GM18867 (cell line): ENCODE results near the gene TRIM44.
"Not testable (repeated sequence)": the region's sequence is repeated elsewhere in the genome, so short reads cannot be mapped to it uniquely, and the experiment has no call there.

ENCODE experiments used
- ATAC-seq: cut with Tn5 transposase; IDR thresholded peaks from one replicate; pipeline ENCODE4 v1.9.1; 2021; ENCODE audit warnings: mild to moderate bottlenecking, moderate library complexity; ENCODE audit not compliant: unreplicated experiment

TRIM44 gene

DNA sequence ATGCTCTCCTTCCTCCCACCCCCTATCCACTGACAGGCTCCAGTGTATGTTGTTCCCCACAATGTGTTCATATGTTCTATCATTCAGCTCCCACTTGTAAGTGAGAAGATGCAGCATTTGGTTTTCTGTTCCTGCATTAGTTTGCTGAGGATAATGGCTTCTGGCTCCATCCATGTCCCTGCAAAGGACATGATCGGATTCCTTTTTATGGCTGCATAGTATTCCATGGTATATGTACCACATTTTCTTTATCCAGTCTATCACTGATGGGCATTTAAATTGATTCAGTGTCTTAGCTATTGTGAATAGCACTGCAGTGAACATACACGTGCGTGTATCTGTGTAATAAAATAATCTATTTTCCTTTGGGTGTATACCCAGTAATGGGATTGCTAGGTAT, 5.8 kb downstream of the TRIM44 start:
- ATAC-seq: not testable (repeated sequence)

DNA sequence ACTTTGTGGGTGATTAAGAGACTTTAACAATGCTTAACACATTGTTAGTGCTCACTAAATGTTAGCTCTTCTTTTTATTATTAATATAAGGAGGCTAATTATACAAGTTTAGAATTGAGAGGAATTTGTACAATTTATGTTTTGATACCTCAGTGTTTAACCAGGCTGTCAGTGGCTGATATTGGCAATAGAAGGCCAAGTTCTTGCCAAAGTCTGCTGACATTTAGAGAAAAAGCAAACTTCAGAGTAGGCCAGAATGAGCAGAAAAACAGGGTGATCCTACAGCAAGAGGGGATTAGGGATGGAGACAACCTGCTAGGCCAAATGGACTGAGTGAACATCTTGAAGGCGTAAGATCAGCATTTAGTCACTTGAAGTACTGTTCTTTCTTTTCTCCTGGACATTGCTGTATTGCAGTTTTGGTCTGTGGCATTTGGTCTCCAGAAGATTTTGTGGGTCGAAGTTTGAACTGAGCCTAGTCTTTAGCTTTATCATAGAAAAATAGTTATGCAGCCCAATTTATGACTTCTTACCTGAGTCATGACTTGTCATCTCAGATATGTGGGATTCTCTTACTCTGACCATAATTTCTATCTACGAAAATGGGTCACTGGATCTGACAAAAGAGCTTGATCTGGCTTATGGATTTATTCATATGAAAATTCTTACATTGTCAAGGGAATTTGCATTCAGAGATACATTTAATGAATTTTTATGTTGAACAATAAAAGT, 9.0 kb downstream of the TRIM44 start:
- no peak for ATAC-seq

DNA sequence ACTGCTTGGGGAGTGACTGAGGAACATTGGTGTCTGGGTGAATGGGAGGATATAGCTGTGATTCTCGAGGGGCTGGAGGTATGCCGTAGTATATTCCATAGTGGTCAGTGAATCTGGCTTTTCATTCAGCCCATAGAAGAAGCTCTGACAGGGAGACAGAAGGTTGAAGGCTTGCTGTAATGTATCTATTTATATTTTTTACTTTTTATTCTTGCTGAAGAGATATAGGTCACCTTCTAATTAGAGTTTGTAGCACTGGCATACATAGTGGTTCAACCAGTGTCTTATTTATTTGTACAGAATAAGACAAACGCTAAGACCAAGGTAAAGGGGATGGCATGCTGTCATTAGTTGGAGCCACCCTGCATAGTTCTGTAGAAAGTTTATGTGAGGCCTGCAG, 10.0 kb downstream of the TRIM44 start:
- no peak for ATAC-seq

DNA sequence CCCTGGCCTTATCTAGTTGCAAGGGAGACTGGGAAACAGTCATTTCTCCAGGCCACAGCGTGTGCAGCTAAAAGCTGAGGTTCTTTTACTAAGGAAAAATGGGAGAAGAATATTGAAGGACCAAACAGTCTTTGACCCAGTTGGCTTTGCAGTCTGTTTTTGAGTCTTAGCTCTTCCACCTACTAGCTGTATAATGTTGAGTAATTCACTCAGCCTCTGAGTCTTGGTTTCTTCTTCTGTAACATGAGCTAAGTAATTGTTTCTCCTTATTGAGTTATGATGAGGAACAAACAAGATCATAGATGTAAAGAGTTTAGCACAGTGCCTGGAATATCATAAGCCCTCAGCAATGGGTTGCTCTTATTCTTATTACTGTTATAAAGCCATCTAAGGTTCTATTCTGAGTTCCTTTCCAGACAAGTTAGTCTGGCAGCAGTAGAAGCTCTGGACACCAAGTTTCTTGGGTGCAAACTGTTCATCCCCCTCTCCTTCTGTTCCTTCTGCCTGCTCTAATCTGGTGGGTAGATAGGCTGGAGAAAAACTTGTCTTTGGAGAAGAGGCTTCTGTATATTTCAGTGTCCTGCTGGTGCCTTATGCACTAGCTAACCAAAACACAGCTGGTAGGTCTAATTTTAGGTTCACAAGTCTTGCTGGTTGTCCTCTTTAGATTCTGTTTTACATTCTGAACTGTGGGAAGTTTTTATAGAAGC, 13.5 kb downstream of the TRIM44 start:
- ATAC-seq: peak; percentile 70

DNA sequence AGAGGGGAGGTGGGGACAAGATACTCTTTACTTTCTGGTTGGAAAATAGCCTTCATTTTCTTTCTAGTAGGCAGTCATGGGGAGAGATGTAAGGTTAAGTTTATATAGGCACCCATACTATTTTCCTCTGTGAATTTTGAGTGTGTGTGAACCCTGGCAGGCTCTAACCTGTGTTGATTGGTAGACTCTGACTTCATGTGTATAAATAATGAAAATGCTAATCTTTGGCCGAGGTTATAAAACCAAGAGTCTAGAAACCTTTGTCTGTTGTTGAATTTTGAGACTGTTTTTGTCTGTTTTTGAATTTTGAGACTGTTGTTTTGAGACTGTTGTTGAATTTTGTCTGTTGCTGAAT, 14.0 kb downstream of the TRIM44 start:
- ATAC-seq: peak; percentile 29

DNA sequence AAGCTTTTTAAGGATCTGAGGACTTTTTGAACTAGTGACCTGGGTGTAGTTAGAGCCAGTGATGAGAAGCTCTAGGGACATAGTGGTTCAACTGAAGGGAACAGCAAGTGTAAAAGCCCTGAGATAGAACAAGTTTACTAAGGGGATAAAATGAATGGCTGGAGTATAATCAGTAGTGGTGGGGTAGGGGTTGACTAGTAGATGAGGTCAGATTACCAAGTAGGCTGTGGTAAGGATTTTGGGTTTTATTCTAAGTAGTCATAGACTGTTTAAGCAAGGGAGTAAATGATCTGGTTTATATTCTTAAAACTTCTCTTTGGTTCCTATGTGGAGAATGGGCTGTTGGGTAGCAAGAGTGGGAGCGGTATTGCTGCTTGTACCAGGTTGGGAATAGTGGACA, 15.3 kb downstream of the TRIM44 start:
- no peak for ATAC-seq

DNA sequence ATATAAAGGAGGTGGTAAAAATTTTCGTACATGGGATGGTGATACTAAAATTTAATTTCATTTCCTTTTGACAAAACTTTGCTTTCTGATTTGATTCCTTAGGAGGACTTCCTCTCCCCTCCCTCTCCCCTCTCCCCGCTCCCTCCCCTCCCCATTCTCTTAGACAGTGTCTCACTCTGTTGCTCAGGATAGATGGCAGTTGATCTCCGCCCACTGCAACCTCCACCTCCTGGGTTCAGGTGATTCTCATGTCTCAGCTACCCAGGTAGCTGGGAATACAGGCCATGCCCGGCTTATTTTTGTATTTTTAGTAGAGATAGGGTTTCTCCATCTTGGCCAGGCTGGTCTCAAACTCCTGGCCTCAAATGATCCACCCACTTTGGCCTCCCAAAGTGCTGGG, 15.9 kb downstream of the TRIM44 start:
- no peak for ATAC-seq

DNA sequence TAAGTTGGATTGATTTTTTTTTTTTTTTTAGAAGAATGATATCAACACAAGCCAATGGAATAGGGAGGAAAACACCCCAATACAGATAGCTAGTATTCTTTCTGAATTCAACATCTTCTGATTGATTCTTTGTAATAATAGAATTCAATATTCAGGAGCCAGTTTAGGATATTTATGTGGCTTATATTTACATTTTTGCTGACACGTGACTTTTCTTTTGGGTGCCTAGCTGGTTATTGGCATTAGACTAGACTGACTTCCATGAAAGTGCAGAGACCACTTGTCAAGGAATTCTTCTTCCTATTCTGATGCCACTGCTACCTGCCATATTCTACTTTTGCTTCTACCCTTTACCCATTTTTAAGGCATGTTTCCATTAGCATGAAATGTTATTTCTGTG, 16.4 kb downstream of the TRIM44 start:
- no peak for ATAC-seq

DNA sequence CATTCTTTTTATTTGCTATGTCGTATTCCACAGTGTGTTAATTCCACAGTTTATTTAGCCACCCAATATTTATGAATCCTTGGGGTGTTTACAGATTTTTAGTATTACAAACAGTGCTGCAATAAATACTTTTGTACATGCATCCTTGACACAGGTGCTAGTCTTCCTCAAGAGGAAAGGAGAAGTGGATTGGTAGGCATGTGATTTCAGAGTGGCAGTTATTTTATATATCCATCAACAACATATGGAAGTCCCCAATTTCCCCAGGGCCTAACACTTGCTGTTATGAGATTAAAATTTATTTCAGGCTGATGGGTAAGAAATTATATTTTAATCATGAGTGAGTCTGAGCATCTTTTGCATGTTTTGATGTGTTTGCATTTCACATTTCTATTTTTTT, 17.9 kb downstream of the TRIM44 start:
- ATAC-seq: no peak

DNA sequence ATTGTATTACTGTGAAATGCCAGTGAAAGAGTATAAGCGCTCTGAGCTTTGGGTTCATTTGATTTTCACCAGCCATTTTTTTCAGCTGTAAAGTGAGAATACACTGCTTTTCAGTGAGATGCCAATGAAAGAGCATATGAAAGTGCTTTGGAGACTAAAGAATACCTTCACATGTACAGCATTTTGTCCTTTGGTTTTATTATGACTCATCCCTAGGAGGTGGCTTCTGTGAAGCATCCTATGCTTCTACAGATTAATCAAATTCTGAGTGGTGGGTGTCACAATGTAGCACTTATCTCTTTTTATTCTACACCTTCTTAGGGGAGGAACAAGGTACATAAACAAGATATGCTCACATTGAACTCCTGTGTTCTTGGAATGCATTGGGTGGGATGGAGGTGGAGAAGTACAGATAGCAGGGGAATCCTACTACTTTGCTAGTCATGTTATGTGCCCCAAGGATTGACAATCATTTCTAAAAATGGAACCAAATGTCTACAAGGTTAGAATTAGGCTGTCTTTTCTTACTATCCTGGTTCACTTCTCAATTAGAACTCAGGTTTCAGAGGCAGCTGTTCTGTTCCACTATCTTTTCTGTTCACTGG, 18.7 kb downstream of the TRIM44 start:
- no peak for ATAC-seq

DNA sequence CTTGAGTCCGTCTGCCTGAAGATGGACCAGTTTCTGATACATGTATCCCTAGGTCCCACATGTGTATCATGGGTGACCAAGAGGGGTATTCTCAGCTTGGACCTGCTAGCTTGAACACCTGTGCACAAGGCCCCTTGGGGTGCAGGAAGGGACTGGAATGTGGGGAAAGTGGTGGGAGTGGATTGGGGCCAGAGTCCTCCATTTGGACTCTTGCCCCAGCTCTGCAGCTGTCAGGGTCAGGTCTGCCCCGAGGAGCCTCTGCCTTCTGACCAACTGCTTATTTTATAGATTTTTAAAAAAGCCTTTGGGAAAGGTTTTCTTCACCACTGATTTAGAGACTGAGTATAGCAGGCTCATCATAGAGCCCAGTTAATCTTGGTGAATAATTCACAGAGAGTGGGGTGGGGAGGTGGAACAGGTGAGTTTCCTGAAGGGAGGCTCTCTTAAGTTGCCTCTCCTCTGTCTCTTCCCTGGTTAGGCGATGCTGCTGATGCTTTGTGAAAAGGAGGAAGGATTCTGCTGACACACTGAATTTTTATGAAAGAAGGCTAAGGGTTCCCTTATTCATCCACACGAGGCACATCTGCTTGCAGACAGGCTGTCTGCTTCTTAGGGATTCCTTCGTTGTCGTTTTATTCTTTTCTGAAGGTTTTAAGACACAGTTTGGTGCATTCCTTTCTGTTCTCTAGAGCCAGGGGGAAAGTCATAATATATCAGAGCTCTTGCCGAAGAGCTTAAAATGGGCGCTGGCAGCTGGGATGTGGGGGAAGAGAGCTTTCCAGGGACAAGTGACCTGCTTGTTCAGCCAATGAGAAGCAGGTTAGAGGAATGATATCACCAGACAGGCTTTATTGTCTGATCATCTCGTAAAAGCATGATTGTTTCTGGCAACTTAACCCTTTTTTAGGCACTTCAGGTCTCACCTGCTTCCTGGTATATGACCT, 19.9 kb downstream of the TRIM44 start:
- no peak for ATAC-seq

DNA sequence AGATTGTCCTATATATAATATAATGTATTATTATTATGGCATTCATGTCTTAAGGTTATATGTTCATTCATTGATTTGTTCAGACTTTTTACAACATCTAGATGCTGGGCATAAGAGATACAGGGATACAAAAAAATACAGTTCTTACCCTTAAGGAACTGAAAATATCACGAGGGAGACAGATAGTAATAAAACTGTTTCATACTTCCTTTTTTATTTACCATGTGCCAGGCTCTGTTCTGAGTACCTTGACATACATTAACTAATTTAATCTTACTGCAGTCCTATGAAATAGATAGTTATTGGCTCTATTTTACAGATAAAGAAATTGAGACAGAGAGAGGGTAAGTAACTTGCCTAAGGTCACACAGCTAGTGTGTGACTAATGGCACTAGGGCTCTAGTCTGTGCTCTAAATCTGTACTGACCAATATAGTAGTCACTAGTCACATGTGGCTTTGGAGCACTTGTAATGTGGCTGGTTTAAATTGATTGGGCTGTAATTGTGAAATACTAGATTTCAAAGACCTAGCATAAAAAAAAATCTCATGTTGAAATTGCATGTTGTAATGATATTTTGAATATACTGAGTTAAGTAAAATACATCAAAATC, 21.3 kb downstream of the TRIM44 start:
- peak; percentile 81 for ATAC-seq

DNA sequence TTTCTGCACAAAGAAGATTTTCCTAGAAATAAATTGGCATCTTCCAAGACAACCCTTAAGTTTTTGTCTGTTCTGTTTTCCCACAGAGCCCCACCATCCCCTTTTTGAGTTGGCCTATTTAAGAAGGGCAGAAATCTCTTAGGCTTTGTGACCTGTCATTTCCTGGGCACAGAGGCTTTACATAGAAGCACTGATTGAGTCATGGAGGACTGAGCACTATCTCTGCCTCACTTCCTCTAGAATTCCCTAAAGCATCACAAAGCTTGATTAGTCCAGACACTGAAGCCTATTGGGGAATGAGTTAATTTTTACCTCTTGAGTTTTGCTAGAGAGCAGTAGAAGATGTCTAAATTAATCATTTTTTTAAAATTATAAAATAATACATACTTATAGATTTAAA, 25.4 kb downstream of the TRIM44 start:
- ATAC-seq: no peak

DNA sequence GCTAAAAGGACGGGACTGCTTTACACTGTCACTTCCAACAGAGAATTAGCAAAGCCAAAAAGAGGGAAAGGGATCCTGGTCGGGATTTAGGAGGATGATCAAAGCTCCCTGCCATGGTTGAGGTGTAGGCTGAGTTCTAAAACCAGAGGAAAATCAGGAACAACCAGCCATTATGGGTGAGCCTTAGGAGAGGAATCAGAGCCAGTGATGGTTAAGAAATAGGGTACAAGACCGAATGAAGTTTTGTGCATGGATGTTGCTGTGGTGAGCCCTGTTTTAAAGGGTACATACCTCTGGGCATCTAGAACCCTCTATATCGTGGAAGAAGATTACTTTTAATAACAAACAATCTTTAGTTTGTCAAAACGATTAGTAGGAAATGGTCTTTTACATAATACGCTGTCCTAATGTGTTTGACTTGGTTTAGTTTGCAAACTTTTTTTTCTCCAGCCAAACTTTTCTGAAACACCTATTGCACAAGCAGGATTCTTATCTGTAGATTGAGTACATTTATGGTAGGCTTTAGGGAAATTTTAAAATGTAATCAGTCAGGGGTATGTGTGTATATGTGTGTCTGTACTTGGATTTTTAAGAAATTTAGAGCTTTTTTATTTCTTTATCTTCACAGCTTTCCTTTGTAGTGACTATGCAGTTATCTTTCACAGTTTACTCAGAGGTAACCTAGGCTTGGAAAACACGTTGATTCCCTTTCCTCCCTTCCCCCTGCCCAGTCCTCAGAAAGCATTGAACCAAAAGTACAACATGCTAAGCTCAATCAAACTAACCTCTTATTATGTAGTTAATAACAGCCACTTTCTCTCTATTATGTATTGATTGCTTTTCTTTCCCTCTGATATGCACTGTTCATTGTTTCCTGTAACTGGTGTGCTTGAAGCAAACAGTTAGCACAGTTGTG, 26.8 kb downstream of the TRIM44 start:
- no peak for ATAC-seq

DNA sequence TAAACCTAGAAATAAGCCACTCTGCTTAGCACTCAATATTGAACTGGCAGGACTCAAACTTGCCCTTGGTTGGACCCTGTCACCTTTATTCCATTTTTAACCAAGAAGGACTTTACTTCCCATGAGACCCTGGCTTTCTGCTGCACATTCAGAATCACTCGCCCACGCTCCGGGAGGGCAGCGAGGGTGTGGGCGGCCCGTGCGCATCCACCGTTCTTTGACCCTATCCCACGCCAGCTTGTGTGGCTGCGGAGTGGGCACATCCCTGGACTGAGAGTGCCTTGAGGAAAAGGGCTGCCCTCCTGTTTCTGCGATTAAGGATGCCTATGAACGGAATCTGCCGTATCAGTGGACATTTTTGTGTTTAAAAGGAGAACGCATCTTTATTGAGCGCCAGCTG, 39.6 kb downstream of the TRIM44 start:
- ATAC-seq: no peak

DNA sequence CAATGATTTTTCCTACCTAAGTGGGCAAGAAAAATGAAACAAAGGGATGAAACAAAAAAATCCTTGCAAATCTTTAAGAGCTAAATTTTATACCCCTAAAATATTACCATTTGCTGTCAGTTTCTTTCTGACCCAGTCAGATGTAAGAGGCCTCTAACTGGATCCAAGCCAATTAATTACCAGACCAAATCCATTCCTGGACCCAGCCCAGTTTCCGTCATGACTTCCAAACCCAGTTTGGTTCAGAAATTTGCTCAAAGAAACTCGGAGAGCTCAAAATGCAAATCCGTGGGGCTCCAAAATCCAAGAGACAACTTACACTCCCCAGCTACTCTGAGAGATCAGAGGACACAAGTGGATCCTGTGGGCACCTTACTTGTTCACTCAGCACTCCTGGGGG, 46.8 kb downstream of the TRIM44 start:
- no peak for ATAC-seq

DNA sequence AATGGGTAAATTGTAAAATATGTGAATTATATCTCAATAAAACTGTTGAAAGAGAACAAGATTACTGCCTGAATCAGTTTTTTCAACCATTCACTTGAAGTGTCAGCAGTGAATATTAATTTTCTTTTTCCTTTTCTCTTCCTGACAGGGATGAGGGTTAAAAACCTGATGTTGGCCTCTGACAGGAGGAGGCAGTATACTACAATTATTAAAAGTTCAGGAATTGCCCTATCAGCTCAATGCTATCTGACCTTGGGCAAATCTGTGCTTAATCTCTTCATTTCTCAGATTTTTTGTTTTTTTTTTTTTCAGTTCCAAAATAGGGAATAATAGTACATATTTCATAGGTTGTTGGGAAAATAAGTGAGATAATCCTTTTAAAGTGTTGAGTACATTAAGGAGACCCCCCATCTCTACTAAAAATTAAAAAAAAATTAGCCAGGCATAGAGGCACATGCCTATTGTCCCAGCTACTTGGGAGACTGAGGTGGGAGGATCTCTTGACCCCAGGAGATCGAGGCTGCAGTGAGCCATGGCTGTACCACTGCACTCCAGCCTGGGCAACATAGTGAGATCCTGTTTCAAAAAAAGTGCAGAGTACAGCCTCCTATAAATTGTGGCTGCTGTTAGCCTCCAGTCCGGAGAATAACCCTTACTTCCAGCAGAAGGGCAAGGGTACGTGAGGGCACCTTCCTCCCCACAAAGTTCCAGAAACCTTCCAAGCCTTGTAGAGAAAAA, 48.8 kb downstream of the TRIM44 start:
- no peak for ATAC-seq

DNA sequence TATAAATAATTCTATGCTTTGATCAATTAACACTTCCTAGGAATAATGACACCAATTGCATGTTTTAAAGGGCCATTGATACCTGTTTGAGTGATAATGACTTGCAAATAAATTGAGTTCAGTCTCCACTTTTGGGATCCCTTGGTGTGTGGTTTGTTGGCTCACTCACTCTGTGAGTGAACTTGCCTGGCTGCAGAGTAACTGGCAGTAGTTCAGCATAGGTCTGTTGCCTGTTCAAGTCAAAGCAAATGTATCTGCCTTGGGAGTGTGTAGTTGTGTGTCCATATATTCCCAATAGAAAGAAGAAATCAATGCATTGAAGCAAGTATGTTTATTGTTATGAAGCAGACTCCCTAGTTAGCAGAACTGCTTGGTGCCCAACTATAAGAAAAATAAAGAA, 49.3 kb downstream of the TRIM44 start:
- ATAC-seq: no peak

DNA sequence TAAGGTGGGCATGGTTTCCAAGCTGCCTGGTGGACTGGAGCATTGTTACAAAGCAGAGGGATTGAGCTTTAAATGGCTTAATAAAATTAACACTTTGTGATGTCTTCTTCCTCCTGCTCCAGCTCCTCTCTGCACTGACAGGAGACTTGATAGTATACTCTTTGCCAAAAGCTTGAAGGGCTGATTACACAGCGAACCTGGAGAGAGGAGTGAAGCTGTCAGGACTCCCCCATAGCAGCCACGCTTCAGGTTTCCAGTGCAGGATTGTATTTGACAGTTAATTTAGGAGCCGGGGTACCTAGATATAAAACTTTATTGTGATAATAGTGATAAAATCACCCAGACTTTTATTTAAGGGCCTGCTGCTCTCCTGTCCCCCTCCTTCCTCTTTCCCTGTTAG, 50.0 kb downstream of the TRIM44 start:
- no peak for ATAC-seq
